Measurements from ENCODE around the gene LRRC56. TPM values are rescaled to one million over a fixed set of nuclear protein-coding genes. Genes with fewer than 3 reads are reported as not detected.
A peak's percentile ranks its signal among the peaks of the same experiment; 100 is the strongest.

The LRRC56 gene
- total RNA-seq, 1 experiment from 2014 or later, result 2.1 TPM

DNA sequence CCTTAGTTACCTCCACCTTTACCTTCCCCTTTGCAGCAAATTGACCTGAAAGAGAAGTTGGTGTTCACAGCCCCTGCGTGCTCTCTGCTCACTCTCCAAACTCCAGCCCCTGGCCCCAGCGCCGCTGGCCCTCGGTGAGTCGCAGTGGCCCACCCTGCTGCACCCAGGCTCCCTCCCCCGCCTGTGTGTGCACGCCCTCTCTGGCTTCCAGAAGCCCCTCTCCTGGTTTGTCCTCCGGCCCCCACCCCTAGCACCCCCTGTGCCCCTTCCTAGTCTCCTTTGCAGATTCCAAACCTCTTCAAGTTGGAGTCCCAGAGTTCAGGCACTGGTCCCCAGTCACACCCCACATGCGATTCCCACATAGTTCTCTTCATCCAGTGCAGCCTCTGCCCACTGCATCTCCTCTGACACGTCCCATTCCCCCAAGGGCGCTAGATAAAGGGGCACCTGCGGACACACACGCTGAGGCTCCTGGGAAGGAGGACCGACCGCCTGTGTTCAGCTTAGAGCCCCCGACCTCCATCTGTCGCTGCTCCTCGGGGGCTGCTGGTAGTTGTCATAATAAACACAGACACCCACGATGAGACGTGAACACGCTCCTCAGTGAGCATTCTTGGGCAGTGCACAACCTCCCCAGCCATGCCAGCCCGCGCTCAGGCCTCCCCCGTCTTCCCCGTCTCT, 37.4 kb downstream of the LRRC56 start:
- no peak for TF ChIP-seq EZH2 (IDR thresholded peaks at IDR 0.05; ENCODE audit: borderline replicate concordance, low read depth, low read length, poor library complexity, severe bottlenecking)
- TF ChIP-seq, protein P1, sequence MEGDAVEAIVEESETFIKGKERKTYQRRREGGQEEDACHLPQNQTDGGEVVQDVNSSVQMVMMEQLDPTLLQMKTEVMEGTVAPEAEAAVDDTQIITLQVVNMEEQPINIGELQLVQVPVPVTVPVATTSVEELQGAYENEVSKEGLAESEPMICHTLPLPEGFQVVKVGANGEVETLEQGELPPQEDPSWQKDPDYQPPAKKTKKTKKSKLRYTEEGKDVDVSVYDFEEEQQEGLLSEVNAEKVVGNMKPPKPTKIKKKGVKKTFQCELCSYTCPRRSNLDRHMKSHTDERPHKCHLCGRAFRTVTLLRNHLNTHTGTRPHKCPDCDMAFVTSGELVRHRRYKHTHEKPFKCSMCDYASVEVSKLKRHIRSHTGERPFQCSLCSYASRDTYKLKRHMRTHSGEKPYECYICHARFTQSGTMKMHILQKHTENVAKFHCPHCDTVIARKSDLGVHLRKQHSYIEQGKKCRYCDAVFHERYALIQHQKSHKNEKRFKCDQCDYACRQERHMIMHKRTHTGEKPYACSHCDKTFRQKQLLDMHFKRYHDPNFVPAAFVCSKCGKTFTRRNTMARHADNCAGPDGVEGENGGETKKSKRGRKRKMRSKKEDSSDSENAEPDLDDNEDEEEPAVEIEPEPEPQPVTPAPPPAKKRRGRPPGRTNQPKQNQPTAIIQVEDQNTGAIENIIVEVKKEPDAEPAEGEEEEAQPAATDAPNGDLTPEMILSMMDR (conservative IDR thresholded peaks at IDR 0.05; ENCODE audit: low read depth, low read length), result no peak
- BruUV-seq (replicated peaks), result no TSS peak
- intact Hi-C loops (cut with micrococcal nuclease; ENCODE audit: unreplicated experiment), result no loop called here
- Histone ChIP-seq H3K27me3 (replicated peaks; ENCODE audit: insufficient read depth, low read depth, low read length, poor library complexity) (no peaks in the 10 kb centered on the region), H3K4me3 (ENCODE audit: low read depth, low read length, poor library complexity, severe bottlenecking) (peak overlapping the region; percentile 70), H3K36me3 (ENCODE audit: insufficient read depth, low read length, poor library complexity, severe bottlenecking) (no peaks in the 10 kb centered on the region), H3K9me3 (ENCODE audit: low read depth, low read length, poor library complexity, severe bottlenecking) (no peaks in the 10 kb centered on the region), H3K4me1 (ENCODE audit: insufficient read depth, low read length, poor library complexity, severe bottlenecking) (peaks cover 20% of the 10 kb centered on the region), H3K27ac (ENCODE audit: low read depth, low read length, poor library complexity, severe bottlenecking) (peak overlapping the region; percentile 57)
- no peak for DNase-seq (ENCODE audit: low spot score)
- ChIA-PET POLR2A (ENCODE audit: low non-redundant PET) (no interaction called here), CTCF (no interaction called here)

DNA sequence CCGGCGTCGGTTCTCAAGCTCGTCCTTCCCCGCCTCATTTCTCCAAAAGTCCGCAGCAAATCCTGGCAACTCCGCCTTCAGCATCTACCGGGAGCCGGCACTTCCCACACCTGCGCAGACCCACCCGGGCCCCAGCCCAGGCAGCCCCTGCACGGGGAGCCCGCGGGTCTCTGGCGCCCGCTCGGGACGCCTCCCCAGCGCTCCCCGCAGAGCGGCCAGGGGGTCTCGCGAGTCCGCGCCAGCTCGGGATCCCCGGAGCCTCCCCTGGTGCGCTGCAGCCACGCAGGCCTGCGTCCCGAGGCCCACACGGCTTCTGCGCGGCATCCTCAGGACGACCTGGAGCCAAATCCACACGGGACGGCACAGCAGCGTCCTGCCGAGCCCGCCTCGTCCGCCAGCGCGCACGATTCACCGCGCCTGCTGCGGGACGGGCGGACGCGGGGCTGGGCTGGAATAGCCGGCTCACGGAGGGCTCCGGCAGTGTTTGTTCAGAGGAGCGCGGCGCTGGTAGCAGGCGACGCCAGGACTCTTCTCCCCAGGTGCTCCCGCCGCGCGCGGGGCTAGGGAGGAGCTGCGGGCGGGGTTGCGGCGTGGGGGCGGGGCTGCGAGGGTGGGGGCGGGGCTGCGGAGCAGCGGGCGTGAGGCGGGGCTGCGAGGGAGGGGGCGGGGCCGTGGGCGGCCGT, 38.1 kb downstream of the LRRC56 start:
- ChIA-PET POLR2A (ENCODE audit: low non-redundant PET) (interaction anchor here (0.6 kb wide), 1 partner anchor 155 kb away, joined by 3 read pairs; no protein-coding TSS in a partner anchor), CTCF (interaction anchor here (0.6 kb wide), 1 partner anchor 237 kb away, joined by 6 read pairs; no protein-coding TSS in a partner anchor)
- Histone ChIP-seq H3K4me3 (ENCODE audit: low read depth, low read length, poor library complexity, severe bottlenecking) (peak overlapping the region; percentile 70), H3K36me3 (ENCODE audit: insufficient read depth, low read length, poor library complexity, severe bottlenecking) (no peaks in the 10 kb centered on the region), H3K4me1 (ENCODE audit: insufficient read depth, low read length, poor library complexity, severe bottlenecking) (peaks cover 20% of the 10 kb centered on the region), H3K9me3 (ENCODE audit: low read depth, low read length, poor library complexity, severe bottlenecking) (no peaks in the 10 kb centered on the region), H3K27me3 (replicated peaks; ENCODE audit: insufficient read depth, low read depth, low read length, poor library complexity) (no peaks in the 10 kb centered on the region), H3K27ac (ENCODE audit: low read depth, low read length, poor library complexity, severe bottlenecking) (peak overlapping the region; percentile 57)
- DNase-seq (ENCODE audit: low spot score), result peak; percentile 63
- intact Hi-C loops (cut with micrococcal nuclease; ENCODE audit: unreplicated experiment), result no loop called here
- no TSS peak for BruUV-seq (replicated peaks)
- TF ChIP-seq, protein P1 (conservative IDR thresholded peaks at IDR 0.05; ENCODE audit: low read depth, low read length), result no peak
- TF ChIP-seq EZH2 (IDR thresholded peaks at IDR 0.05; ENCODE audit: borderline replicate concordance, low read depth, low read length, poor library complexity, severe bottlenecking), result no peak

DNA sequence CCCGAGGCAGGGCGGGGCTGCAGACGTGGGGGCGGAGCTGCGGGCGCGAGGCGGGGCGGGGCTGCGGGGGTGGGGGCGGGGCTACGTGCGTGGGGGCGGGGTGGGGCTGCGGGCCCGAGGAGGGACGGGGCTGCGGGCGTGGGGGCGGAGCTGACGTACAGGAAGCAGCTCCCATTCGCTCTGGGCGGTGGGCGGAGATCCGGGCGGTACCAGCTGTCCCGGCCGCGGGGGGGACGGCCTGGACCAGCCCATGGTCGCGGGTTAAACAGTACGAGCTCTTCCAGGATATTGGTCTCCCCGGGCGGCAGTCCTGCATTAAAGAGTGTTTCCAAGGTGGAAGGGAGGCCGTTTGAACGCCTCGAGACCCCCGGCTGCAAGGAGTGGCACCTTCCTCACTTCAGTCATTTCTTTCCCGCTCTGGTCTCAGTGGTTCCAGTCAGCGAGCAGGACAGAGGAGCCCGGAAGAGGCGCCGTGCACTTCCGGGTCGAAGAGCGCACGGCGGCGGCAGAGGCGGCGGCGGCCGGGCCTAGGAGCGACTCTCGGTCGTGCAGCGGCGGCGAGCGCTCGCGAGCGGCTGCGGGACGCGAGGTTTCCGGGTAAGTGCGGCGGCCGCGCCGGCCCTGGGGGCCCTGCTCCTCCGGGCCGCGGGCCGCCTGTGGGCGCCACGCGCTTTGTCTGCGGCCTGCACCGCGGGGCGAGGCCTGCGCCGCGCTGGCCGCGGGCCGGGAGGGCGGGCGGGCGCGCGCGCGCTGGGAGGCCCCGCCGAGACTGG, 38.9 kb downstream of the LRRC56 start, which contains the start of gene PHRF1:
Gene PHRF1, plus strand, starts transcription at position 475 of the 773 bp plus-strand sequence. CDS start 5,043 bp downstream, outside the sequence.
- peak within 1 kb of the TSS; percentile 100 for H3K27ac ChIP-seq (ENCODE audit: low read depth, low read length, poor library complexity, severe bottlenecking)
- H3K4me3 ChIP-seq (ENCODE audit: low read depth, low read length, poor library complexity, severe bottlenecking), result peak within 1 kb of the TSS; percentile 99
- TF ChIP-seq, protein P1 (conservative IDR thresholded peaks at IDR 0.05; ENCODE audit: low read depth, low read length), result no peak
- no peak for TF ChIP-seq EZH2 (IDR thresholded peaks at IDR 0.05; ENCODE audit: borderline replicate concordance, low read depth, low read length, poor library complexity, severe bottlenecking)
- intact Hi-C loops (cut with micrococcal nuclease; ENCODE audit: unreplicated experiment), result no loop called here
- POLR2A ChIA-PET (ENCODE audit: low non-redundant PET), result interaction anchor here (0.6 kb wide), 1 partner anchor 154 kb away, joined by 3 read pairs; no protein-coding TSS in a partner anchor
- peaks cover 20% of the 10 kb centered on the region for H3K4me1 ChIP-seq (ENCODE audit: insufficient read depth, low read length, poor library complexity, severe bottlenecking)
- no peaks in the 10 kb centered on the region for H3K36me3 ChIP-seq (ENCODE audit: insufficient read depth, low read length, poor library complexity, severe bottlenecking)
- CTCF ChIA-PET, result interaction anchor here (0.6 kb wide), 1 partner anchor 237 kb away, joined by 6 read pairs; no protein-coding TSS in a partner anchor
- H3K27me3 ChIP-seq (replicated peaks; ENCODE audit: insufficient read depth, low read depth, low read length, poor library complexity), result no peaks in the 10 kb centered on the region
- no TSS peak for BruUV-seq (replicated peaks)
- DNase-seq (ENCODE audit: low spot score), result peak; percentile 93
- no peaks in the 10 kb centered on the region for H3K9me3 ChIP-seq (ENCODE audit: low read depth, low read length, poor library complexity, severe bottlenecking)

All from A673 (cell line).